H1 (cell line): ENCODE data around the gene CADM1. TPM values are rescaled to one million over a fixed set of nuclear protein-coding genes. Genes with fewer than 3 reads are reported as not detected.

ENCODE experiments used
- CTCF ChIA-PET: fragments of 300-600 bp; sonication (Branson Sonifier 250); formaldehyde crosslinking; loops from one replicate; lab custom pipeline; 2021; ENCODE audit not compliant: partially characterized antibody; lab: Charles Lee
- POLR2A ChIA-PET: fragments of 300-600 bp; sonication (Branson Sonifier 250); formaldehyde crosslinking; loops from one replicate; lab custom pipeline; 2021; ENCODE audit warnings: inconsistent platforms; ENCODE audit not compliant: partially characterized antibody; lab: Charles Lee
- DNase-seq, 2 experiments: peaks; one replicate each; pipeline versions ENCODE4 v3.0.0 to v3.0.0-alpha.2; 2010 to 2022; ENCODE audit warnings: low spot score in 2 of 2, low read depth in 1 of 2, mixed read lengths in 1 of 2
- FAIRE-seq: peaks from 2 replicates; lab custom pipeline; 2011; peaks lifted over from hg19 to GRCh38; lab: Jason Lieb, UNC
- H2AFZ ChIP-seq: 2 replicates; pipeline ENCODE4 v1.8.1; 2012; ENCODE audit warnings: low read length, inconsistent platforms
- H2AK5ac ChIP-seq: 2 replicates; pipeline ENCODE4 v1.6.1; 2013; ENCODE audit warnings: low read depth, low read length
- H2BK120ac ChIP-seq: replicated peaks from 2 replicates; pipeline ENCODE3; 2013; ENCODE audit warnings: low read depth, low read length, inconsistent platforms
- H2BK12ac ChIP-seq: 2 replicates; pipeline ENCODE4 v1.6.1; 2013; ENCODE audit warnings: low read depth, low read length
- H2BK15ac ChIP-seq: 2 replicates; pipeline ENCODE4 v1.6.1; 2013; ENCODE audit warnings: low read length
- H2BK20ac ChIP-seq: 2 replicates; pipeline ENCODE4 v1.6.1; 2013; ENCODE audit warnings: low read length
- H2BK5ac ChIP-seq: 2 replicates; pipeline ENCODE4 v1.6.1; 2013; ENCODE audit warnings: low read depth, low read length
- H3K14ac ChIP-seq: 2 replicates; pipeline ENCODE4 v1.6.1; 2013; ENCODE audit warnings: inconsistent platforms; ENCODE audit not compliant: insufficient read length
- H3K18ac ChIP-seq: 2 replicates; pipeline ENCODE4 v1.6.1; 2013; ENCODE audit warnings: low read length; ENCODE audit errors: extremely low read depth
- H3K23ac ChIP-seq: 2 replicates; pipeline ENCODE4 v1.6.1; 2013; ENCODE audit warnings: inconsistent platforms; ENCODE audit not compliant: insufficient read length
- H3K23me2 ChIP-seq: 2 replicates; pipeline ENCODE4 v1.6.1; 2013; ENCODE audit warnings: low read depth, low read length
- H3K27ac ChIP-seq: 2 replicates; pipeline ENCODE4 v1.6.1; 2011; ENCODE audit warnings: low read depth, low read length, inconsistent platforms
- H3K27me3 ChIP-seq, 4 experiments: replicated peaks in 1 of 4; 1 replicate in 1 of 4; 2 replicates in 3 of 4; pipeline versions ENCODE4 v1.6.1 to v1.8.1; 2011 to 2013; ENCODE audit warnings: low read length in 3 of 4, mild to moderate bottlenecking in 3 of 4, inconsistent platforms in 2 of 4, mixed read lengths in 2 of 4, moderate library complexity in 1 of 4; ENCODE audit not compliant: control insufficient read depth in 3 of 4, insufficient read depth in 3 of 4; ENCODE audit errors: extremely low read depth in 1 of 4
- H3K36me3 ChIP-seq, 4 experiments: 2 replicates each; pipeline versions ENCODE4 v1.6.1 to v1.8.1; 2011 to 2013; ENCODE audit warnings: mild to moderate bottlenecking in 4 of 4, low read length in 3 of 4, moderate library complexity in 2 of 4, control low read depth in 1 of 4, inconsistent platforms in 1 of 4; ENCODE audit not compliant: insufficient read depth in 4 of 4, control insufficient read depth in 2 of 4
- H3K4ac ChIP-seq: replicated peaks from 2 replicates; pipeline ENCODE3; 2013; ENCODE audit warnings: low read length, low read depth, mixed read lengths, inconsistent platforms; ENCODE audit not compliant: insufficient read length
- H3K4me1 ChIP-seq, 4 experiments: replicated peaks in 1 of 4; 1 replicate in 1 of 4; 2 replicates in 3 of 4; pipeline versions ENCODE4 v1.6.1 to v1.8.1; 2011 to 2013; ENCODE audit warnings: low read length in 3 of 4, inconsistent platforms in 2 of 4, mixed read lengths in 1 of 4; ENCODE audit not compliant: insufficient read depth in 4 of 4, control insufficient read depth in 3 of 4
- H3K4me2 ChIP-seq, 2 experiments: 2 replicates each; pipeline versions ENCODE4 v1.6.1 to v1.8.1; 2011 to 2013; ENCODE audit warnings: low read depth in 2 of 2, low read length in 2 of 2, control low read depth in 1 of 2, inconsistent platforms in 1 of 2, mild to moderate bottlenecking in 1 of 2; ENCODE audit not compliant: insufficient read depth in 1 of 2
- H3K4me3 ChIP-seq, 4 experiments: fragments of 200-600, 300-600 bp in 1 of 4; sonication (generic), shearing (Covaris generic), sonication (Bioruptor Twin) in 1 of 4; 2 replicates each; pipeline versions ENCODE4 v1.5.1 to v1.8.1; 2011 to 2016; ENCODE audit warnings: low read length in 4 of 4, low read depth in 3 of 4, control low read depth in 2 of 4, inconsistent platforms in 2 of 4, mild to moderate bottlenecking in 2 of 4, mixed read lengths in 1 of 4, moderate library complexity in 1 of 4; ENCODE audit not compliant: insufficient read depth in 2 of 4; ENCODE audit errors: extremely low read depth in 1 of 4
- H3K56ac ChIP-seq: replicated peaks from 2 replicates; pipeline ENCODE3; 2013; ENCODE audit warnings: low read depth, mild to moderate bottlenecking, mixed read lengths, low read length, inconsistent platforms; ENCODE audit not compliant: insufficient read length
- H3K79me1 ChIP-seq: 2 replicates; pipeline ENCODE4 v1.6.1; 2013; ENCODE audit warnings: low read depth, low read length, control low read depth
- H3K79me2 ChIP-seq, 2 experiments: 2 replicates each; pipeline versions ENCODE4 v1.6.1 to v1.8.1; 2012 to 2013; ENCODE audit warnings: low read length in 2 of 2, mild to moderate bottlenecking in 2 of 2, inconsistent platforms in 1 of 2; ENCODE audit not compliant: insufficient read depth in 2 of 2, control insufficient read depth in 1 of 2
- H3K9ac ChIP-seq, 4 experiments: replicated peaks in 1 of 4; 1 replicate in 1 of 4; 2 replicates in 3 of 4; pipeline versions ENCODE4 v1.6.1 to v1.8.1; 2011 to 2013; ENCODE audit warnings: low read depth in 3 of 4, low read length in 3 of 4, control low read depth in 2 of 4, mild to moderate bottlenecking in 2 of 4, moderate library complexity in 2 of 4, inconsistent platforms in 1 of 4; ENCODE audit errors: extremely low read depth in 1 of 4
- H3K9me3 ChIP-seq, 2 experiments: 2 replicates each; pipeline versions ENCODE4 v1.6.1 to v1.8.1; 2012 to 2013; ENCODE audit warnings: mild to moderate bottlenecking in 2 of 2, moderate library complexity in 2 of 2, control low read depth in 1 of 2, inconsistent platforms in 1 of 2, low read depth in 1 of 2, low read length in 1 of 2, mixed read lengths in 1 of 2; ENCODE audit not compliant: insufficient read depth in 2 of 2
- H4K20me1 ChIP-seq, 2 experiments: replicated peaks in 1 of 2; 2 replicates each; pipeline versions ENCODE3 to v1.8.1; 2011 to 2013; ENCODE audit warnings: inconsistent platforms in 2 of 2, low read length in 2 of 2, mild to moderate bottlenecking in 1 of 2; ENCODE audit not compliant: insufficient read depth in 2 of 2, control insufficient read depth in 1 of 2
- H4K5ac ChIP-seq: 2 replicates; pipeline ENCODE4 v1.6.1; 2013; ENCODE audit warnings: low read length, low read depth, mixed read lengths, inconsistent platforms; ENCODE audit not compliant: insufficient read length
- H4K8ac ChIP-seq: 2 replicates; pipeline ENCODE4 v1.8.0; 2013; ENCODE audit warnings: mild to moderate bottlenecking, moderate library complexity, low read length, inconsistent platforms; ENCODE audit not compliant: insufficient read depth; ENCODE audit errors: extremely low read depth
- H4K91ac ChIP-seq: replicated peaks from 2 replicates; pipeline ENCODE3; 2013; ENCODE audit warnings: low read length, mixed read lengths, inconsistent platforms; ENCODE audit not compliant: insufficient read length
- CEBPB ChIP-seq: IDR thresholded peaks from 2 replicates; pipeline ENCODE4 v1.6.1; 2012; ENCODE audit warnings: low read depth, low read length
- GTF2F1 ChIP-seq: IDR thresholded peaks from 2 replicates; pipeline ENCODE4 v1.6.1; 2012; ENCODE audit warnings: low read depth, low read length, improper control_type of control experiment, borderline replicate concordance
- RNF2 ChIP-seq: fragments of 200-900, 300-1000 bp; sonication (generic); IDR thresholded peaks from 2 replicates; pipeline ENCODE4 v1.7.1; 2016; ENCODE audit warnings: borderline replicate concordance, low read depth, mild to moderate bottlenecking, antibody characterized with exemption, low read length; ENCODE audit not compliant: poor library complexity, severe bottlenecking; ENCODE audit errors: missing control alignments
- TAF1 ChIP-seq: IDR thresholded peaks from 2 replicates; pipeline ENCODE4 v1.6.1; 2011; ENCODE audit warnings: mild to moderate bottlenecking, low read depth, low read length
- WGBS, 2 experiments: shearing (Covaris generic) in 1 of 2; methylation state at CpG; one replicate each; pipeline versions ENCODE4 v1.1.6 to v1.1.7; 2013 to 2015; ENCODE audit warnings: low lambda C conversion rate in 2 of 2, mixed read lengths in 2 of 2, inconsistent platforms in 1 of 2, low coverage in 1 of 2, missing lambda C conversion rate in 1 of 2; ENCODE audit not compliant: insufficient replicate concordance in 2 of 2, insufficient coverage in 1 of 2, insufficient read length in 1 of 2; ENCODE audit errors: extremely low coverage in 1 of 2, missing lambda C conversion rate in 1 of 2; 5-methylcytosine and 5-hydroxymethylcytosine counted together
- polyA plus RNA-seq, 7 experiments: library from polyadenylated mRNA; depleted of rRNA in 3 of 7; stranded (reverse) in 5 of 7; unstranded in 2 of 7; fragments of >200 nt in 5 of 7; fragments of 200-250 nt in 2 of 7; gene quantifications; 1 replicate in 5 of 7; 2 replicates in 1 of 7; 4 replicates in 1 of 7; pipeline versions ENCODE4 v1.2.1 to v1.2.3, GENCODE V29; 2011 to 2013; ENCODE audit warnings: missing spikeins in 2 of 7, mixed read lengths in 2 of 7
- total RNA-seq: library from RNA; stranded (reverse); fragmentation: NEBNext Ultra II Directional; extraction: Animal tissue kit (Norgen Biotek cat#: 25700); gene quantifications from 2 replicates; pipeline ENCODE4 v1.2.1, GENCODE V29; 2021

The CADM1 gene
- total and polyA plus RNA-seq, 2 of the 8 experiments (the other 6 are each of a cell fraction or from before 2014, with no cell fraction given) = 8.3 to 25.3 TPM

DNA sequence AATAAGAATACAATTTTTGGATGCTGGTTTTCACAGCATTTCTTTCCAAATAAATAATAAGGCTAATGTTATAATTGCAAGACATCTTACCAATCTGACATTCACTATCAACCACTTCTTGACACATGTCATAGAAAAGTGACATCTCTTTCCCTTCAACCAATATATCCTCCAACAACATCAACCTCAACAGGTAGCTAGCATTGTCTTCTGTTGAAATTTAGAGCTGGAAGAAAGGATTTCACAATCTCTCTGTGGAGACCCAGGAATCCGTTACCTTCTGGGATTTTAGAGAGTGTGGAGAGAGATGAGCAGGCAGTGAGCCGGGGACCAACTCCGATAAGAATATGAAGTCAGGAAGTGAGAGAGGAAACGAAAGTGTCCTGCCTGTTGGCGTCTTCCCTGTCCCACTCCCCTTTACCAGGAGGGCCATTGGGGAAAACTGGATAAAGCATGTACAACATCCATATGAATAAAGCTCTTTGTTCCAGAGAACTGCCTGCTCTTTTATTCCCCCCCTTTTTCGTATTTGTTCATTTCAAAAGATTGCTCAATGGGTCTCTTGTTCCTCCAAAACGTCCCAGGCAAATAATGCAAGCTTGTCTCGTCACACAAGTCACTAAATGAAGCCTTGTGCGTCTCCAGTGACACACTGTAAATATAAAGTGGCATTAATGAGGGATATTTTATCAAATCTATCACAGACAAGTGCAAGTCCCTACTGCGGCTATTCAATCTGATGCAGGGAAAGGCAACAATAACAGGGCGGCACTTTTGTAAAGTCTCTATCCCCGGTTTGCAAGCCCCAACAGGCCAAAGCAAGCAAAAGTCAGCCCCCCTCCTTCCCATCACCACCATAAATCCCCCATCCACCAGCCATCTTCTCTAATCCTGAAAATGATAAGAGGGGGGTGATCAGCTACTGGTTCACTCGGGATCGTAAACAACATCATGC lies 3.4 kb downstream of the CADM1 start:
- WGBS, 2 experiments = 27% methylated on average over 14 of the region's 14 CpGs; no CpG with 5 or more reads in 1 of the 2 experiments
- DNase-seq (no peak), FAIRE-seq (no peak)
- Histone ChIP-seq H4K20me1 (peaks cover 6 to 11% of the 10 kb centered on the region in 2 experiments), H3K27me3 (peaks cover 12 to 41% (median 36%) of the 10 kb centered on the region in 4 experiments), H3K36me3 (no peaks in the 10 kb centered on the region), H2BK12ac (no peak overlapping the region), H3K79me2 (no peaks in the 10 kb centered on the region), H3K9ac (no peak overlapping the region), H4K91ac (no peak overlapping the region), H3K9me3 (no peaks in the 10 kb centered on the region), H4K5ac (no peak overlapping the region), H3K23me2 (peaks cover 29% of the 10 kb centered on the region), H2BK15ac (0 out of 2 replicates have a peak overlapping the region, but pooled peaks have one; percentile 74), H2BK5ac (no peak overlapping the region), H2BK20ac (no peak overlapping the region), H3K14ac (no peak overlapping the region), H3K4ac (no peak overlapping the region), H2AK5ac (no peak overlapping the region), H3K4me1 (peaks cover 7 to 19% (median 16%) of the 10 kb centered on the region in 4 experiments; a peak in 6 of 7 replicates), H2AFZ (no peak overlapping the region), H3K18ac (no peak overlapping the region), H3K27ac (no peak overlapping the region), H2BK120ac (no peak overlapping the region), H3K23ac (no peak overlapping the region), H4K8ac (no peak overlapping the region), H3K79me1 (peaks cover 4% of the 10 kb centered on the region; the same call in 1 of the 2 replicates), H3K56ac (no peak overlapping the region), H3K4me3 (peak overlapping the region in 2 of 4 experiments; percentile 11 to 85; a peak in 3 of 8 replicates), H3K4me2 (peak overlapping the region; percentile 98 to 99)
- CTCF ChIA-PET = interaction anchor here (0.6 to 3.0 kb wide), 7 partner anchors 14 to 413 kb away, joined by 3 to 17 read pairs (median 3); no protein-coding TSS in a partner anchor
- POLR2A ChIA-PET = interaction anchor here (0.9 to 1.1 kb wide), 2 partner anchors 10 to 31 kb away, joined by 3 read pairs; no protein-coding TSS in a partner anchor
- peak; percentile 54; the same call in 1 of the 2 replicates for TF ChIP-seq CEBPB
- TF ChIP-seq GTF2F1 = no peak
- no peak for TF ChIP-seq TAF1
- TF ChIP-seq RNF2 = peak; percentile 63
